ENCODE data around the gene TUBA4B. TPM values are rescaled to one million over a fixed set of nuclear protein-coding genes. Genes with fewer than 3 reads are reported as not detected.
A peak's percentile ranks its signal among the peaks of the same experiment; 100 is the strongest.

Gene TUBA4B
- total RNA-seq, 3 donors from 2014 or later (not counting 1 experiment from before 2014, with no cell fraction given), result not detected

- Histone ChIP-seq H3K27me3 (ENCODE audit: control insufficient read depth, insufficient read depth, low read length) (no peaks in the 10 kb centered on the region), H3K4me1 (ENCODE audit: control insufficient read depth, insufficient read depth, low read length) (peaks cover 29% of the 10 kb centered on the region), H3K27ac (ENCODE audit: low read length) (no peak overlapping the region), H3K36me3 (ENCODE audit: control insufficient read depth, insufficient read depth, low read length) (peaks cover 56% of the 10 kb centered on the region), H3K4me3 (ENCODE audit: low read length) (no peak overlapping the region), H3K9me3 (ENCODE audit: control insufficient read depth, insufficient read depth, low read length) (no peaks in the 10 kb centered on the region)
- Mint-ChIP-seq H3K9me3 (no peaks in the 10 kb centered on the region), H3K36me3 (peaks cover 7% of the 10 kb centered on the region), H3K27me3 (ENCODE audit: low read depth in 2 of 2) (no peaks in the 10 kb centered on the region), H3K4me3 (no peak overlapping the region), H3K27ac (peak overlapping the region in 1 of 2 donors; percentile 24), H3K4me1 (peaks cover 27 to 43% of the 10 kb centered on the region in 2 donors)
- intact Hi-C loops (cut with micrococcal nuclease), result no loop called here
- DNase-seq (no peak), ATAC-seq (no peak)
- TF ChIP-seq CTCF (IDR thresholded peaks at IDR 0.05), result no peak
- 50% methylated on average over 3 of the region's 3 CpGs for WGBS (ENCODE audit: insufficient coverage)
Measured at GRCh38 chr2:219225350-219225749, 27.7 kb upstream of the TUBA4B start.

GRCh38 chr2:219228041-219228910 is 24.8 kb upstream of the TUBA4B start:
- H3K36me3 ChIP-seq (ENCODE audit: control insufficient read depth, insufficient read depth, low read length), result peaks cover 46% of the 10 kb centered on the region
- no peak for ATAC-seq
- intact Hi-C loops (cut with micrococcal nuclease), result loop anchor here (2.0 kb wide), 1 partner anchor 17 kb away; the partner anchor contains the start of genes GLB1L and STK16
- Mint-ChIP-seq H3K27ac (peak overlapping the region; percentile 99), H3K27me3 (ENCODE audit: low read depth in 2 of 2) (no peaks in the 10 kb centered on the region), H3K4me1 (peaks cover 31 to 54% of the 10 kb centered on the region in 2 donors), H3K9me3 (no peaks in the 10 kb centered on the region), H3K4me3 (peak overlapping the region; percentile 100), H3K36me3 (peaks cover 9% of the 10 kb centered on the region)
- peaks cover 37% of the 10 kb centered on the region for H3K4me1 ChIP-seq (ENCODE audit: control insufficient read depth, insufficient read depth, low read length)
- TF ChIP-seq CTCF (IDR thresholded peaks at IDR 0.05), result no peak
- H3K4me3 ChIP-seq (ENCODE audit: low read length), result peak overlapping the region; percentile 88
- H3K27me3 ChIP-seq (ENCODE audit: control insufficient read depth, insufficient read depth, low read length), result no peaks in the 10 kb centered on the region
- WGBS (ENCODE audit: insufficient coverage), result 37% methylated on average over 6 of the region's 7 CpGs
- peak overlapping the region; percentile 71 for H3K27ac ChIP-seq (ENCODE audit: low read length)
- no peaks in the 10 kb centered on the region for H3K9me3 ChIP-seq (ENCODE audit: control insufficient read depth, insufficient read depth, low read length)
- no peak for DNase-seq

DNA sequence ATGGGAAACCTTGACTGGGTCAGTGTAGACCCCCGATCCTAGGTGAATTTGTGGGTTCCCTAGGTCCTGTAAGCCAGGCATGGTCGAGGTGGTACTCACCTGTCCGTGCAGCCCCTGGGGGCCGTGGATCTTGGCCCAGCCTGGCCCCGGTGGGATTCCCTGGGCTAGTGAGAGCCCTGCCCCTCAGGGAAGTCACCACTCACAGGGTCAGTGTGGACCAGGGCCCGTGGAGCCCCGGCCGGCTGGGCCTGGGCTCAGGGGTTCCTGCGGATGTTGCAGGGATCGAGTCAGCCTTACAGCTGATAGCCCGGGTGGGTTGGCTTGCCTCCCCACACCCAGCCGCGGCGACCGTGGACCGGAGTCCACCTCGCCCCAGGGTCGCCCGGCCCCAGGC is 24.1 kb upstream of the TUBA4B start:
- no peaks in the 10 kb centered on the region for H3K9me3 Mint-ChIP-seq
- H3K27me3 Mint-ChIP-seq (ENCODE audit: low read depth in 2 of 2), result no peaks in the 10 kb centered on the region
- peaks cover 31 to 54% of the 10 kb centered on the region in 2 donors for H3K4me1 Mint-ChIP-seq
- no peak for DNase-seq
- intact Hi-C loops (cut with micrococcal nuclease), result loop anchor here (1.0 to 2.0 kb wide), 6 partner anchors 10 to 66 kb away; partner anchors contain the start of genes DNAJB2, GLB1L, STK16 and TUBA4A
- H3K27ac ChIP-seq (ENCODE audit: low read length), result peak overlapping the region; percentile 71
- ATAC-seq, result no peak
- peaks cover 14% of the 10 kb centered on the region for H3K36me3 Mint-ChIP-seq
- TF ChIP-seq CTCF (IDR thresholded peaks at IDR 0.05), result no peak
- no peaks in the 10 kb centered on the region for H3K9me3 ChIP-seq (ENCODE audit: control insufficient read depth, insufficient read depth, low read length)
- peak overlapping the region; percentile 99 for H3K27ac Mint-ChIP-seq
- H3K4me3 ChIP-seq (ENCODE audit: low read length), result peak overlapping the region; percentile 88
- peaks cover 46% of the 10 kb centered on the region for H3K36me3 ChIP-seq (ENCODE audit: control insufficient read depth, insufficient read depth, low read length)
- WGBS (ENCODE audit: insufficient coverage), result 1% methylated on average over 19 of the region's 19 CpGs
- H3K27me3 ChIP-seq (ENCODE audit: control insufficient read depth, insufficient read depth, low read length), result no peaks in the 10 kb centered on the region
- H3K4me1 ChIP-seq (ENCODE audit: control insufficient read depth, insufficient read depth, low read length), result peaks cover 37% of the 10 kb centered on the region
- H3K4me3 Mint-ChIP-seq, result peak overlapping the region; percentile 100
